Liver (tissue), 9 donors: Measurements from ENCODE around the gene AQP5. TPM values are rescaled to one million over a fixed set of nuclear protein-coding genes. Genes with fewer than 3 reads are reported as not detected.
"Not testable (repeated sequence)": the region's sequence is repeated elsewhere in the genome, so short reads cannot be mapped to it uniquely, and the experiment has no call there.

ENCODE experiments used
- DNase-seq: peaks from one replicate; pipeline ENCODE4 v3.0.0-alpha.2; 2017; ENCODE audit warnings: low spot score
- H3K27ac ChIP-seq, 2 donors: one replicate each; pipeline ENCODE4 v1.7.0; 2013; ENCODE audit warnings: inconsistent platforms in 2 of 2, low read length in 2 of 2, control low read depth in 1 of 2, low read depth in 1 of 2, mild to moderate bottlenecking in 1 of 2
- H3K27me3 ChIP-seq, 4 donors: one replicate each; pipeline versions ENCODE4 v1.6.1 to v1.7.0; 2013; ENCODE audit warnings: low read length in 3 of 4, inconsistent platforms in 1 of 4, mild to moderate bottlenecking in 1 of 4, moderate library complexity in 1 of 4; ENCODE audit not compliant: control insufficient read depth in 4 of 4, insufficient read depth in 4 of 4
- H3K36me3 ChIP-seq, 4 donors: one replicate each; pipeline versions ENCODE4 v1.6.1 to v1.7.0; 2013; ENCODE audit warnings: low read length in 3 of 4, mild to moderate bottlenecking in 3 of 4, low read depth in 1 of 4, moderate library complexity in 1 of 4; ENCODE audit not compliant: control insufficient read depth in 4 of 4, insufficient read depth in 3 of 4
- H3K4me1 ChIP-seq, 4 donors: one replicate each; pipeline versions ENCODE4 v1.6.1 to v1.7.0; 2013; ENCODE audit warnings: low read length in 3 of 4, mild to moderate bottlenecking in 3 of 4, moderate library complexity in 1 of 4; ENCODE audit not compliant: control insufficient read depth in 4 of 4, insufficient read depth in 4 of 4
- H3K4me3 ChIP-seq, 3 donors: one replicate each; pipeline versions ENCODE4 v1.6.1 to v1.7.0; 2013; ENCODE audit warnings: low read length in 3 of 3, control low read depth in 1 of 3, low read depth in 1 of 3, mild to moderate bottlenecking in 1 of 3
- H3K9ac ChIP-seq, 2 donors: one replicate each; pipeline ENCODE4 v1.7.0; 2013; ENCODE audit warnings: low read length in 2 of 2, mild to moderate bottlenecking in 2 of 2, moderate library complexity in 2 of 2, control low read depth in 1 of 2, low read depth in 1 of 2
- H3K9me3 ChIP-seq, 4 donors: one replicate each; pipeline versions ENCODE4 v1.6.1 to v1.7.0; 2013; ENCODE audit warnings: low read length in 3 of 4; ENCODE audit not compliant: control insufficient read depth in 4 of 4
- EGR1 ChIP-seq, 2 donors: IDR thresholded peaks; 2 replicates each; pipeline ENCODE4 v1.6.1; 2016 to 2018; ENCODE audit warnings: antibody characterized with exemption in 2 of 2, low read depth in 2 of 2
- FOXA1 ChIP-seq: IDR thresholded peaks from 2 replicates; pipeline ENCODE4 v1.6.1; 2016; ENCODE audit warnings: antibody characterized with exemption
- FOXA2 ChIP-seq: IDR thresholded peaks from 2 replicates; pipeline ENCODE4 v1.6.1; 2016; ENCODE audit warnings: antibody characterized with exemption
- HNF4A ChIP-seq, 2 donors: conservative IDR thresholded peaks; 2 replicates each; pipeline ENCODE4 v1.6.1; 2016; ENCODE audit warnings: antibody characterized with exemption in 2 of 2, mild to moderate bottlenecking in 2 of 2
- JUND ChIP-seq, 2 donors: IDR thresholded peaks; 2 replicates each; pipeline ENCODE4 v1.6.1; 2016; ENCODE audit warnings: antibody characterized with exemption in 2 of 2
- NR2F2 ChIP-seq: IDR thresholded peaks from 2 replicates; pipeline ENCODE4 v1.6.1; 2016; ENCODE audit warnings: antibody characterized with exemption
- RXRA ChIP-seq, 2 donors: IDR thresholded peaks; 2 replicates each; pipeline ENCODE4 v1.6.1; 2017 to 2018; ENCODE audit warnings: antibody characterized with exemption in 2 of 2, mild to moderate bottlenecking in 1 of 2
- SP1 ChIP-seq: IDR thresholded peaks from 2 replicates; pipeline ENCODE4 v1.6.1; 2018; ENCODE audit warnings: antibody characterized with exemption, mild to moderate bottlenecking
- YY1 ChIP-seq: IDR thresholded peaks from 2 replicates; pipeline ENCODE4 v1.6.1; 2016; ENCODE audit warnings: antibody characterized with exemption, mild to moderate bottlenecking
- WGBS: extraction: QIAGEN DNeasy Blood & Tissue Kit; methylation state at CpG from one replicate; pipeline ENCODE4 v1.1.7; 2013; 5-methylcytosine and 5-hydroxymethylcytosine counted together
- polyA plus RNA-seq, 2 donors: library from polyadenylated mRNA; stranded (reverse) in 1 of 2; unstranded in 1 of 2; fragments of 200-250 nt in 1 of 2; fragments of >200 nt in 1 of 2; fragmentation: Nextera tagmentation in 1 of 2; extraction: Ambion mirVana in 1 of 2; gene quantifications; one replicate each; pipeline versions ENCODE4 v1.2.1 to v1.2.3, GENCODE V29; 2013 to 2015
- total RNA-seq, 2 donors: library from RNA; depleted of rRNA; stranded (reverse); fragments of >200 nt; gene quantifications; one replicate each; pipeline ENCODE4 v1.2.3, GENCODE V29; 2014
- TF ChIP-seq, protein P1 (sequence below): IDR thresholded peaks from 2 replicates; pipeline ENCODE4 v1.6.1; 2016; ENCODE audit warnings: antibody characterized with exemption
- TF ChIP-seq, protein P2 (sequence below): IDR thresholded peaks from 2 replicates; pipeline ENCODE4 v1.6.1; 2016; ENCODE audit warnings: antibody characterized with exemption, mild to moderate bottlenecking
- donor health status: healthy.
- donor health status: healthy.
- donor health status: healthy.
- donor health status: healthy.
- donor health status: healthy.

AQP5 gene
- total and polyA plus RNA-seq, 4 donors = not detected

DNA sequence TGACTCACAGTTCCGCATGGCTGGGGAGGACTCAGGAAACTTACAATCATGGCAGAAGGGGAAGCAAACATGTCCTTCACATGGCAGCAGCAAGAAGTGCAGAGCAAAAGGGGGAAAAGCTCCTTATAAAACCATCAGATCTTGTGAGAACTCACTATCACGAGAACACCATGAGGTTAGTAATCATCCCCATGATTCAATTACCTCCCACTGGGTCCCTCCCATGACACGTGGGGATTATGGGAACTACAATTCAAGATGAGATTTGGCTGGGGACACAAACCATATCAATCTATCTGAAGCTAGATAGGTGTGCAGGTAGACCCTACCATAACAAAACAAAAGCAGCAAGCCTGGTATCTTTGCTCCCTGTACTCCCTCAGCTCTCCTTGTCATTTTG, 24.8 kb downstream of the AQP5 start:
- H3K9me3 ChIP-seq, H3K4me3 ChIP-seq, DNase-seq, H3K4me1 ChIP-seq, H3K36me3 ChIP-seq, H3K9ac ChIP-seq, H3K27ac ChIP-seq, H3K27me3 ChIP-seq: not testable (repeated sequence)
- WGBS = 94% methylated on average over 3 of the region's 3 CpGs

DNA sequence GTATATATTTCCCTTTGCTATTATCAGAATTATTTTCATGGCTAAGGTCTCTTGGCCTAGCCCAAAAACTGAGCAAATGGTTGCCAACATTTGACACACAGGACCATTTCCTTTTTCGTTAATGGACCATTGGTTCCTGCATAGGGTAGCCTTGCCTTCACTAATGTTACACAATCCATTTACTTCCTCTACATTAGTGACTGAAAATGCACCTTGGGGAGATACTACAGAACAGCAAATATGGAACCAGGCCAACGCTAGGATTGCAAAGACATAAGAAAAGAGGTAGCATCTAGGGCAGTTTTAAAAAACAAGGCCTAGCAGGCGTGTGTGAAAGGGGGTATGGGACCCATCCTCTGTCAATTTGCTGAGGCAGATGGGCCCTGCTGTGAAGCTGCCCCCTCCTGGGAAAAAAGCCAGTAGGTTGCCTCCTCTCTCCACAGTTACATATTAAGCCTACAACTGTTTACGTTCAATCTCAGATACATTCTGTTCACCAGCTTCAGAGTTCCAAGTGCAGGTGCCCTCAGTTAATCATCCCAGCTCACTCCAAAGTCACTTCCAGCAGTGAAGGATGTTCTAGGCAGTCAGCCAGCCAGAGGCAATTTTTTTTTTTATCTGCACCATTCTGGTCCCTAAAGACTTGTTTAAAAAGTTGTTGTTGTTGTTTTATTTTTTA, 26.1 kb downstream of the AQP5 start:
- WGBS = 71% methylated on average over 4 of the region's 4 CpGs
- H3K27ac ChIP-seq = no peak overlapping the region

DNA sequence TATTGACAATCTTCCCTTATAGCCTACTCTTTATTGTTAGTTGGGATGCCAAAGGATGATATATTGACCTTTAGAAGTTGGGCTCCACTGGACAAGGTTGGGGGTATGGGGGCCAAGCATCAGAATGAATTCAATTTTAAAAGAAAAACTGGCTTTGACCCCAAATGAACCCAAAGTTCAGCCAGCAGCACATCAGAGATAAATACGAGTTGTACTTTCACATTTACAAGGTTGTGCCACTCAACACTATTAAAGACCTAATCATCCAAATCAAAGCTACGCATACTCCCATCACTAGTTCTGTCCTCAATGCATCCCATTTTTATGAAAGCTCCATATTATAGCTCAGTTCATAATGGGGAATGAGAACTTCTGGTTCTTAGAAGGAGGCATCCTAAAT, 27.7 kb downstream of the AQP5 start:
- 46% methylated on average over 2 of the region's 2 CpGs for WGBS
- H3K9ac ChIP-seq, H3K4me1 ChIP-seq, H3K27me3 ChIP-seq, DNase-seq, H3K27ac ChIP-seq, H3K36me3 ChIP-seq, H3K9me3 ChIP-seq, H3K4me3 ChIP-seq: not testable (repeated sequence)
- TF ChIP-seq RXRA (IDR thresholded peaks at IDR 0.05) = peak; percentile 38 to 58

More for the DNA sequence above, 26.1 kb downstream of the AQP5 start:
- no peak for DNase-seq
- no peak overlapping the region for H3K9ac ChIP-seq
- H3K4me3 ChIP-seq = no peak overlapping the region
- no peaks in the 10 kb centered on the region for H3K36me3 ChIP-seq
- H3K4me1 ChIP-seq = peaks cover 0 to 5% (median 0%) of the 10 kb centered on the region in 4 donors
- H3K27me3 ChIP-seq = no peaks in the 10 kb centered on the region
- peak; percentile 16 to 38 for TF ChIP-seq JUND (IDR thresholded peaks at IDR 0.05)
- no peak for TF ChIP-seq FOXA1
- TF ChIP-seq HNF4A (conservative IDR thresholded peaks at IDR 0.05) = peak; percentile 64
- no peak for TF ChIP-seq FOXA2
- peak; percentile 67 for TF ChIP-seq SP1
- TF ChIP-seq, protein P1, sequence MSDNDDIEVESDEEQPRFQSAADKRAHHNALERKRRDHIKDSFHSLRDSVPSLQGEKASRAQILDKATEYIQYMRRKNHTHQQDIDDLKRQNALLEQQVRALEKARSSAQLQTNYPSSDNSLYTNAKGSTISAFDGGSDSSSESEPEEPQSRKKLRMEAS = no peak
- no peak for TF ChIP-seq NR2F2
- peak; percentile 16 to 45 for TF ChIP-seq RXRA (IDR thresholded peaks at IDR 0.05)
- no peak for TF ChIP-seq EGR1 (IDR thresholded peaks at IDR 0.05; ENCODE audit: low read depth in 2 of 2)
- no peak for TF ChIP-seq YY1
- TF ChIP-seq, protein P2, sequence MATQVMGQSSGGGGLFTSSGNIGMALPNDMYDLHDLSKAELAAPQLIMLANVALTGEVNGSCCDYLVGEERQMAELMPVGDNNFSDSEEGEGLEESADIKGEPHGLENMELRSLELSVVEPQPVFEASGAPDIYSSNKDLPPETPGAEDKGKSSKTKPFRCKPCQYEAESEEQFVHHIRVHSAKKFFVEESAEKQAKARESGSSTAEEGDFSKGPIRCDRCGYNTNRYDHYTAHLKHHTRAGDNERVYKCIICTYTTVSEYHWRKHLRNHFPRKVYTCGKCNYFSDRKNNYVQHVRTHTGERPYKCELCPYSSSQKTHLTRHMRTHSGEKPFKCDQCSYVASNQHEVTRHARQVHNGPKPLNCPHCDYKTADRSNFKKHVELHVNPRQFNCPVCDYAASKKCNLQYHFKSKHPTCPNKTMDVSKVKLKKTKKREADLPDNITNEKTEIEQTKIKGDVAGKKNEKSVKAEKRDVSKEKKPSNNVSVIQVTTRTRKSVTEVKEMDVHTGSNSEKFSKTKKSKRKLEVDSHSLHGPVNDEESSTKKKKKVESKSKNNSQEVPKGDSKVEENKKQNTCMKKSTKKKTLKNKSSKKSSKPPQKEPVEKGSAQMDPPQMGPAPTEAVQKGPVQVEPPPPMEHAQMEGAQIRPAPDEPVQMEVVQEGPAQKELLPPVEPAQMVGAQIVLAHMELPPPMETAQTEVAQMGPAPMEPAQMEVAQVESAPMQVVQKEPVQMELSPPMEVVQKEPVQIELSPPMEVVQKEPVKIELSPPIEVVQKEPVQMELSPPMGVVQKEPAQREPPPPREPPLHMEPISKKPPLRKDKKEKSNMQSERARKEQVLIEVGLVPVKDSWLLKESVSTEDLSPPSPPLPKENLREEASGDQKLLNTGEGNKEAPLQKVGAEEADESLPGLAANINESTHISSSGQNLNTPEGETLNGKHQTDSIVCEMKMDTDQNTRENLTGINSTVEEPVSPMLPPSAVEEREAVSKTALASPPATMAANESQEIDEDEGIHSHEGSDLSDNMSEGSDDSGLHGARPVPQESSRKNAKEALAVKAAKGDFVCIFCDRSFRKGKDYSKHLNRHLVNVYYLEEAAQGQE = no peak
- no peaks in the 10 kb centered on the region for H3K9me3 ChIP-seq
